Inflammatory macrophage (primary cell): ENCODE results near the gene FRYL.
"Not testable (repeated sequence)": the region's sequence is repeated elsewhere in the genome, so short reads cannot be mapped to it uniquely, and the experiment has no call there.

Experiments used
- DNase-seq, 2 donors: peaks; one replicate each; pipeline ENCODE4 v3.0.0-alpha.2; 2020 to 2022

Gene FRYL

GRCh38 chr4:48745223-48745622 lies 34.9 kb downstream of the FRYL start:
- DNase-seq = not testable (repeated sequence)

- DNase-seq = no peak
Observed at GRCh38 chr4:48742412-48742811, 37.7 kb downstream of the FRYL start.

DNA sequence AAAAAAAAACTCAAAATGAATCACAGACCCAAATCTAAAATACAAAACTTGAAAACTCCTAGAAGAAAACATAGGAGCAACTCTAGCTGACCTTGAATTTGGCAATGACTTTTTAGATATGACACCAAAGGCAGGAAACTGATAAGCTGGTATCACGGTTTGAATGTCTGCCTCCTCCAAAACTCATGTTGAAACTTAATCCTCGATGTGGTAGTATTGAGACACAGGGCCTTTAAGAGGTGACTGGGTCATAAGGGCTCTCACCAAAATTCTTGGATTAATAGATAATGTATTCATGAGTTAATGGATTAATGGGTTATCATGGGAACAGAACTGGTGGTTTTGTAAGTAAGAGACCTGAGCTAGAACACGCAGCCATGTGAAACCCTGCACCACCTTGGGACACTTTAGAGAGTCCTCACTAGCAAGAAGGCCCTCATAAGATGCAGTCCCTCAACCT lies 40.5 kb downstream of the FRYL start:
- no peak for DNase-seq

DNA sequence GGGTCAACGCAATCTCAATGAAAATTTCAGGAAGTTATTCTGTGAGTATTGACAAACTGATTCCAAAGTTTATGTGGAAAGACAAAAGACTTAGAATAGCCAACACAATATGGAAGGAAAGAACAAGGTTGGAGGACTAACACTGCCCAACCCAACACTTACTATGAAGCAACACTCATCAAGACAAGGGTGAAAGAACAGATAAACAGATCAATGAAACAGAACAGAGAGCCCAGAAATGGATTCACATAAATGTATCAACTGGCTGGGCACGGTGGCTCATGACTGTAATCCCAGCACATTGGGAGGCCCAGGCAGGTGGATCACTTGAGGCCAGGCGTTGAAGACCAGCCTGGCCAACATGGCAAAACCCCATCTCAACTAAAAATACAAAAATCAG lies 41.2 kb downstream of the FRYL start:
- DNase-seq = no peak

- DNase-seq = not testable (repeated sequence)
Observed at GRCh38 chr4:48728906-48729496, 51.1 kb downstream of the FRYL start.

DNA sequence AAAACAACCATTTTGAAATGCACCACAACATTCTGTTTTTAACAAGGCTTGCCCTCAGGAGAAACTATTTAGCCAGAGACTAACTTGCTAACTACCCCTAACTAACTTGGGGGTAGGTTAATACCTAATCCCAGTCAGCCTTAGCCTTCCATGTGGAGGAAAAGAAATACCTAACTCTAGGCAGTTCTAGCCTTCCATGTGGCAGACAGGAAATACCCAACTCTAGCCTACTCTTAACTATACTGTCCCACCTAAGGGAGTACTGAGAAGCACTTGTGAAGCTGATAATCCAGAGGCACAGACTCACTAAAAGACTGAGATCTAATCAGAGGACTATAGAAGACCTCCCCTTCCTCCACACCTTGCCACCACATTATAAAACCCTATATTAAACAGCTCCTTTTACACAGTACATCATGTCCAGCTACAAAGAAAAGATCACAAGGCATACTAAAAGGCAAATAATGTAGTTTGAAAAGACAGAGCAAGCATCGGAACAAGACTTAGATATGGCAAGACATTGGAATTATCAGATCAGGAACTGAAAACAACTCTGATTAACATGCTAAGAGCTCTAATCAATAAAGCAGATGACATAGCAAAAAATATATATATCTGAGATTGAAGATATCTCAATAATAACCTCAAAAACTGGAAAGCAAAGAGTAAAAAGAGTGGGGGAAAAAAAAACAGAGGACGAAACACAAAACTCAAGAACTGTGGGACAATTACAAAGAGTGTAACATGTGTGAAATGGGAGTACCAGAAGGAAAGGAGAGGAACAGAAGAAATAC lies 52.2 kb downstream of the FRYL start:
- DNase-seq = no peak

DNA sequence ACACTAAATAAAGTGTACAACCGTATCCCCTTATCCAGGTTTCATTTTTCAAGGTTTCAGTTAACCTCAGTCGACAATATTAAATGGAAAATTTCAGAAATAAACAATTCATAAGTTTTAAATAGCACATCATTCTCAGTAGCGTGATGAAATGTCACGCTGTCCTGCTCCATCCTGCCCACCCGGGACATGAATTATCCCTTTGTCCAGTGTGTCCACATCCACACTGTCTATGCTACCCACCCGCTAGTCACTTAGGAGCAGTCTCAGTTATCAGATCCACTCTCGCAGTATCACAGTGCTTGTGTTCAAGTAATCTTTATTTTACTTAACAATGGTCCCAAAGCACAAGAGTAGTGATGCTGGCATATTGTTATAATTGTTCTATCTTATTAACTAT lies 54.7 kb downstream of the FRYL start:
- no peak for DNase-seq

GRCh38 chr4:48722509-48723446 lies 57.3 kb downstream of the FRYL start:
- DNase-seq = no peak

- no peak for DNase-seq
Observed at GRCh38 chr4:48720459-48720858, 59.6 kb downstream of the FRYL start.

GRCh38 chr4:48718818-48719465 lies 61.1 kb downstream of the FRYL start:
- no peak for DNase-seq

DNA sequence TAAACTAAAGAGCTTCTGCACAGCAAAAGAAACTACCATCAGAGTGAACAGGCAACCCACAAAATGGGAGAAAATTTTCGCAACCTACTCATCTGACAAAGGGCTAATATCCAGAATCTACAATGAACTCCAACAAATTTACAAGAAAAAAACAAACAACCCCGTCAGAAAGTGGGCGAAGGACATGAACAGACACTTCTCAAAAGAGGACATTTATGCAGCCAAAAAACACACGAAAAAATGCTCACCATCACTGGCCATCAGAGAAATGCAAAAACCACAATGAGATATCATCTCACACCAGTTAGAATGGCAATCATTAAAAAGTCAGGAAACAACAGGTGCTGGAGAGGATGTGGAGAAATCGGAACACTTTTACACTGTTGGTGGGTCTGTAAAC lies 63.8 kb downstream of the FRYL start:
- DNase-seq = not testable (repeated sequence)

- DNase-seq = peak in 1 of 2 donors; percentile 7
Observed at GRCh38 chr4:48710446-48711209, 69.5 kb downstream of the FRYL start.

- DNase-seq = no peak
Observed at GRCh38 chr4:48709901-48710300, 70.2 kb downstream of the FRYL start.

- no peak for DNase-seq
Observed at GRCh38 chr4:48708610-48709009, 71.5 kb downstream of the FRYL start.

GRCh38 chr4:48706736-48707135 lies 73.3 kb downstream of the FRYL start:
- no peak for DNase-seq

GRCh38 chr4:48705609-48706008 lies 74.5 kb downstream of the FRYL start:
- no peak for DNase-seq

DNA sequence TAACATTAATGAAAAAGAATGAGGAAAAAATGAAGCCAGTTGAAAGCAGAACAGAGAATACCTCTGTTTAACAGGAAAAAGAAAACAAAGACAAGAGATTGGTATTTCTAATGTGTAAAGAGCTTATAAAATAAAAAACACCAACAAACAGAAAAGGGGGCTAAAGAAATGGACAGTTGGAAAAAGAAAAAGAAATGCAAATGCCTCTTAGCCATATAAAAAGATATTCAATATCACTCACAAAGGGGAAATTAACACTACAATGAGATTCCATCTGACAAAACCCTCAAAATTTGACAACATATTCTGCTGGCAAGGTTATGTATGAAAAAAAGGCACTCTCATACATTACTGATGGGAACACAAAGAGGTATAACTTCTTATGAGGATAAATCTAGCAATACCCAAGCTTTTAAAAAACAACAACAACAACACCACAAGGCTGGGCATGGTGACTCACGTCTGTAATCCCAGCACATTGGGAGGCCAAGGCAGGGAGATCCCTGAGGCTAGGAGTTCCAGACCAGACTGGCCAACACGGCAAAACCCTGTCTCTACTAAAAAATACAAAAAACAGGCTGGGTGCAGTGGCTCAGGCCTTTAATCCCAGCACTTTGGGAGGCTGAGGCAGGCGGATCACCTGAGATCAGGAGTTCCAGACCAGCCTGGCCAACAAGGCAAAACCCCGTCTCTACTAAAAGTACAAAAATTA lies 75.8 kb downstream of the FRYL start:
- DNase-seq = no peak

DNA sequence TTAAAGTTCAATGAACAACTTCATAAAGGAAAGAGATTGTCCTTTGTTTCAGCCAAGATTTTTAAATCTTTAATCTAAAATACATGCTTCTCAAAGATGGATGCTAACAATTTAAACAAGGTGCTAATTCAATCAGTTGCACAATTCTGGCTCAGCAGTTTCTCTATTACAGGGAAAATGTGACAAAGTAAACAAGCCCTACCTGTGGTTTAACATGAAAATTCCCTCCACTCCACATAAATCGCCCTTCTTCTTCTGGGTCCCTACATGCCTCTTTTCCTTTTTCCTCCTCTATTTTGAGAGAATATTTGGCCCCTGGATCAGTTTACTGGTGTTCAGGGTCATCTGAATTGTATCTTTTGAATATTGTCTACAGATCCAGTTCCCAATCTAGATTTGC lies 80.6 kb downstream of the FRYL start:
- no peak for DNase-seq

DNA sequence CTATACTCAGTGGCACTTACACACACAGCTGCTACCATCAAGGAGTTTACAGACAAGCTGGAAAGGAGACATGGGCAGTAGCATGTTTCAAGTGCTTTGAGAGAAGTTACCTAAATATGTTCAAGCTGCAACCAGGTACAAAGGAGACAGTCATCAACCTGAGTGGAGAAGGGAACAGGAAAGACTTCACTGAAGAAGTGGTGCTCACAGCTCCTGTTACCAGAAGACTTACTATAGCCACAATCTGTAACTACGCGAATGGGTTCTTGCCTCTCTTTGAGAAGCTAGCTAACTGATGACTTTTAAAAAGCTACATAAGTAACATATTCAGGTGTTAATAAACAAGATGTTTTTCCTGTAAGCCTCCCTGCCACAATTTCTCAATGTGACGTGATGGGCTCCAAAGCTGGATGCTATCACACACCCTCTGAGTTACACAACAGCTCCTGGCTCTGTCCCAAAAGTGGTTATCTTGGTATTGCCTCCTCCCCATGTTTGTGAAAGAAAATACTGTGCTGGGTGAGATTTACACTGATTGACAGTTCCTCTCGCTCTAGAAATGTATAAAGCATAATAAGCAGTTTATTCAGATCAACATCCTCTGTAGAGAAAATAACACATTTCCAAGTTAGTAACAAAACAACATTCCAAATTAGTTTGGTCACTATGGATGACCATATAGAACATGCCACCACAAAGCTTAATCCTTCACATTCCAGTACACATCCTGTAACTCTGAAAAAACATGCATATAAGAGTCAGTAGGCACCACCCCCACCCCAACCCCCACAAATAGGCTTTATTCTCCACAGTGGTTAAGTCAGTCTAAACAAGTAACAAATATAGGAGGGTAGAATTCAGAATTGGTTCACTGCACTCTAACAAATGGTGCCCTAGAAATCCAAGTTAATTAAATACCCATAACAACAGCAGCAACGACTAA lies 81.8 kb downstream of the FRYL start:
- DNase-seq = peak; percentile 43 to 52

- not testable (repeated sequence) for DNase-seq
Observed at GRCh38 chr4:48697516-48697915, 82.6 kb downstream of the FRYL start.
